Coronary artery (tissue), 2 donors: ENCODE data around the gene PGR.
"Not testable (repeated sequence)": the region's sequence is repeated elsewhere in the genome, so short reads cannot be mapped to it uniquely, and the experiment has no call there.

Experiments used
- DNase-seq: peaks from one replicate; pipeline ENCODE4 v3.0.0-alpha.2; 2017; ENCODE audit warnings: low spot score
- H3K27ac ChIP-seq, 2 donors: fragments of 200-600 bp; sonication (generic); one replicate each; pipeline ENCODE4 v1.5.1; 2016 to 2019
- H3K4me3 ChIP-seq: fragments of 200-600 bp; sonication (generic); 2 replicates; pipeline ENCODE4 v1.5.1; 2016; ENCODE audit warnings: mild to moderate bottlenecking, moderate library complexity
- TF ChIP-seq, protein P1 (sequence below): fragments of 200-600 bp; sonication (generic); IDR thresholded peaks from one replicate; pipeline ENCODE4 v1.5.1; 2019; ENCODE audit warnings: antibody characterized with exemption

PGR gene

DNA sequence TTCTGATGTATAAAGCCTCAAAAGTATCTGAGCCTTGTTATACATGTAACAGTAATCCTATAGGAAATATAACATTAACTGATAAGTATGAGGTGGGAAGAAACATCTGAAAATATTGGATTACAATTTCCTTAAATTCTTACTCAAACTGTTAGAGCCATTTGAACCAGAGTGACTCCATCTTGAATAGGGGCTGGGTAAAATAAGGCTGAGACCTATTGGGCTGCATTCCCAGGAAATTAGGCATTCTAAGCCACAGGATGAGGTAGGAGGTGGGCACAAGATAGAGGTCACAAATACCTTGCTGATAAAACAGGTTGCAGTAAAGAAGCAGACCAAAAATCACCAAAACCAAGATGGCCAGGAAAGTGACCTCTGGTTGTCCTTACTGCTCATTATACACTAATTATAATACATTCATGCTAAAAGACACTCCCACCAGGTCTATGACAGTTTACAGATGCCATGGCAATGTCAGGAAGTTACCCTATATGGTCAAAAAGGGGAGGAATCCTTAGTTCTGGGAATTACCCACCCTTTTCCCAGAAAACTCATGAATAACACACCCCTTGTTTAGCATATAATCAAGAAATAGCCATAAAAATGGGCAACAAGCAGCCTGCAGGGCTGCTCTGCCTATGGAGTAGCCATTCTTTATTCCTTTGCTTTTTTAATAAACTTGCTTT is 114.9 kb downstream of the PGR start:
- Histone ChIP-seq H3K27ac (no peak overlapping the region), H3K4me3 (no peak overlapping the region)
- no peak for DNase-seq
- TF ChIP-seq, protein P1, sequence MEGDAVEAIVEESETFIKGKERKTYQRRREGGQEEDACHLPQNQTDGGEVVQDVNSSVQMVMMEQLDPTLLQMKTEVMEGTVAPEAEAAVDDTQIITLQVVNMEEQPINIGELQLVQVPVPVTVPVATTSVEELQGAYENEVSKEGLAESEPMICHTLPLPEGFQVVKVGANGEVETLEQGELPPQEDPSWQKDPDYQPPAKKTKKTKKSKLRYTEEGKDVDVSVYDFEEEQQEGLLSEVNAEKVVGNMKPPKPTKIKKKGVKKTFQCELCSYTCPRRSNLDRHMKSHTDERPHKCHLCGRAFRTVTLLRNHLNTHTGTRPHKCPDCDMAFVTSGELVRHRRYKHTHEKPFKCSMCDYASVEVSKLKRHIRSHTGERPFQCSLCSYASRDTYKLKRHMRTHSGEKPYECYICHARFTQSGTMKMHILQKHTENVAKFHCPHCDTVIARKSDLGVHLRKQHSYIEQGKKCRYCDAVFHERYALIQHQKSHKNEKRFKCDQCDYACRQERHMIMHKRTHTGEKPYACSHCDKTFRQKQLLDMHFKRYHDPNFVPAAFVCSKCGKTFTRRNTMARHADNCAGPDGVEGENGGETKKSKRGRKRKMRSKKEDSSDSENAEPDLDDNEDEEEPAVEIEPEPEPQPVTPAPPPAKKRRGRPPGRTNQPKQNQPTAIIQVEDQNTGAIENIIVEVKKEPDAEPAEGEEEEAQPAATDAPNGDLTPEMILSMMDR, result no peak

DNA sequence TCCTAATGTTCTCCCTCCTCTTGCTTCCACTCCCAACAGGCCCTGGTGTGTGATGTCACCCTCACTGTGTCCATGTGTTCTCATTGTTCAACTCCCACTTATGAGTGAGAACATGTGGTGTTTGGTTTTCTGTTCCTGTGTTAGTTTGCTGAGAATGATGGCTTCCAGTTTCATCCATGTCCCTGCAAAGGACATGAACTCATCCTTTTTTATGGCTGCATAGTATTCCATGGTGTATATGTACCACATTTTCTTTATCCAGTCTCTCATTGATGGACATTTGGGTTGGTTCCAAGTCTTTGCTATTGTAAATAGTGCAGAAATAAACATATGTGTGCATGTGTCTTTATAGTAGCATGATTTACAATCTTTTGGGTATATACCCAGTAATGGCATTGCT is 115.9 kb downstream of the PGR start:
- H3K4me3 ChIP-seq, DNase-seq, H3K27ac ChIP-seq: not testable (repeated sequence)

DNA sequence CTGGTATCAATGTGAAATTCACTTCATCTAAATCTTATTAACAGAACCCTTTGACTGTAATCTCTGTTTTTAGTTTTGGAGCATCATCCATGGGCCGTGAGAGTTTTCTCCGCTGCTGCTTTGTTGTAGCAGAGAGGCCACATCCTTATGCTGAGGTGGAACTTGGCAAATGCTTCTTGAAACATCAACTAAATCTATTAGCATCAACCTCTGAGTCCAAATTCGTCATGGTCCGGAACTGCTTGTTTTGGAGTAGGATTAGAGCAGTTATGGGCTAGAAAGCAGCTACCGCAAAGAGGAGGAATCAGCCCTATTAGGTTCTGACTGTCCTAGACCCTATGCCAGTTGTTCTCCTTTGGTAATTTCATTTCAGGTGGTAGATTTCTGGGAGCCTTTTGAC is 117.7 kb downstream of the PGR start:
- no peak for DNase-seq
- TF ChIP-seq, protein P1, result no peak
- H3K4me3 ChIP-seq, result no peak overlapping the region
- H3K27ac ChIP-seq, result no peak overlapping the region

DNA sequence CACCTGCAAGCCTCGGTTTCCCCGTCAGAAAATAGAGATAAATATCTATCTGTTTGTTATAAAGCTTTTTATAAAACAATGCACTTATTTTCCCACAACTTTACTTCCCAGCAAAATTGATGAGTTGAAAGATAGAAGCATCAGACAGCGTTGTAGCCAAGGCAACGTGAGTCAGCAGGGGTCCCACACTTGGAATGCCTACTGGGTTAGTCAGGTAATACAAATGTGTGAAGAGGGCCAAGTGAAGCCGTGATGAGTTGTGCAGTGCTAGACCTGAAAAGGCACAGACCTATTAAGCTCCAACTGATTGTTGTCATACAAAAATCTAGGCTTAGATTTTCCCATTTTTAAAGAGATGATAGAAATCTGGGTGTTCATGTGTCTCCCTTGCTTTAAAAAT is 118.7 kb downstream of the PGR start:
- Histone ChIP-seq H3K27ac (no peak overlapping the region), H3K4me3 (no peak overlapping the region)
- TF ChIP-seq, protein P1, result no peak
- no peak for DNase-seq

DNA sequence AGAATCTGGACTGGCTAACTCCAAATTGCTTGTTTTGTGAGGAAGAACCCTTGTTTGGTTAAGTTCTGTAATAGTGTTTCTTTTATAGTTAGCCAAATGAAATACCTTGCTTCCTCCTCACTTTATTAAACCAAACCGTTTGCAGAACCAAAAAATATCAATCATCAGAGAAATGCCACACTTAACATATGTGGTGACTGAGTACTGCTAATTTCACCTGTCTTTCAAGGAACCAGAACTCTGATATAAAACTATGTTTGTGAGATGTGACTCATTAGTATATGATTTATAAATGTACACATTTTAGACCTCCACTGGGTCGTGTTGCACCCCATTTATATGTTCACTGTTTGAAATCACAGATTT is 119.9 kb downstream of the PGR start:
- Histone ChIP-seq H3K27ac (no peak overlapping the region), H3K4me3 (no peak overlapping the region)
- DNase-seq, result no peak
- TF ChIP-seq, protein P1, result no peak

DNA sequence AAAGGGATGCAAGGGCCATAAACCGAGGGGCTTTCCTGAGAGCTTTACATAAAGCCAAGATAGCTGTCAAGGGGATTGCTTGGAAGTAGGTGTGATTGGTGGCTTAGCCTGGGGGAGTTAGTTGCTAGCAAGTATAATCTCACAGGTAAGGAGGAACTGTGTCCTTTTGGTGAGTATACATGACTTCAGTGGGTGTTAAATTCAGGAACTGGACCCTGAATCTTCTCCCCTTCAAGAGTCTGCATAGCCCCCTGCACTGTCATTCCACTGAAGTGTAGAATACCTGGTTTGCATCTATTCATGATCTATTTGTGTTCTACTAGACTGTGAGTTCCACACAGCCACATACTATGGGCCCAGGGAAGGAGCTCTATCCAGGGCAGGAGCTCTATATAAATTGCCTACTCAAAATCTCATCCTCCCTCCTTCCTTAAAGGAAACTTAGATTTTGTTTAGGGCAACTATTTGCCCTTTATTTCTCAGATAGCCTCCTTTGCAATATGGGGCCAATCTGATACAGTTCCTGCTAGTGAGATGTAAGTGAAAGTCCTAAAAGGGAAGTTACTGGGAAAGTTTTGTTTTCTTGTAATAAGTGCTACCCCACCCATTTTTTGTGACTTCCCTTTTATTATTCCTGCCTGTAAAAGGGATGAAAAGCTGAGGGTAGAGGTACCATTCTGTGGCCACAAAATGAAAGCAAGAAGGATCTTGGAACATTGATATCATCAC is 120.5 kb downstream of the PGR start:
- Histone ChIP-seq H3K27ac (no peak overlapping the region), H3K4me3 (no peak overlapping the region)
- no peak for DNase-seq
- TF ChIP-seq, protein P1, result no peak

DNA sequence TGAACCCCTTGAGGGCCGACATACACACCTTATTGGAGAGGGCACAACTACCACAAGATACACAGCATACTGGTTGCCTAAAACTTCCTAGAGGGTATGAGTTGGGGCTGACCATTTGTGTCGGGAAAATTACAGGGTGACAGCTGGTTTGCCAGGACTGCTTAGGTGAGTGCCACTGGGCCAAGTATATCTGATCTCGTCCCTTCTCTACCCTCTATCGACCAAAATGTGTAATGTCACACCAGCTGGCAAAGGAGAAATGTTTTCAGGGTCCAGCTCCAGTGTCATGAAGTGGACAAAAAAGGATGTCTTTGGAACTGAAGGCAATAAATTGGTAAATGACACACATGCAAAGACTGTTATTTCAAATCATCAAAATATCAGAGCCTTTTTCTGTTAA is 126.1 kb downstream of the PGR start:
- no peak for DNase-seq
- H3K27ac ChIP-seq, result no peak overlapping the region
- no peak overlapping the region for H3K4me3 ChIP-seq
- TF ChIP-seq, protein P1, result no peak
